Endothelial cell of umbilical vein (primary cell): ENCODE results near the gene AKAP8L.

Experiments
- EZH2 ChIP-seq: IDR thresholded peaks from 2 replicates; pipeline ENCODE4 v1.6.1; 2012; ENCODE audit warnings: borderline replicate concordance, low read depth, mild to moderate bottlenecking, moderate library complexity, low read length, inconsistent platforms; ENCODE audit not compliant: severe bottlenecking
- FOS ChIP-seq: IDR thresholded peaks from 2 replicates; pipeline ENCODE4 v1.6.1; 2011; ENCODE audit warnings: mild to moderate bottlenecking, low read length, moderate library complexity, borderline replicate concordance; ENCODE audit not compliant: insufficient read depth
- GATA2 ChIP-seq: IDR thresholded peaks from 2 replicates; pipeline ENCODE4 v1.7.0; 2011; ENCODE audit warnings: low read depth, mild to moderate bottlenecking, moderate library complexity, mixed read lengths, low read length; ENCODE audit not compliant: insufficient read length, insufficient read depth
- JUN ChIP-seq: IDR thresholded peaks from 2 replicates; pipeline ENCODE4 v1.6.1; 2011; ENCODE audit warnings: borderline replicate concordance, low read depth; ENCODE audit not compliant: insufficient read length, insufficient read depth
- MAX ChIP-seq: IDR thresholded peaks from 2 replicates; pipeline ENCODE4 v1.6.1; 2011; ENCODE audit not compliant: insufficient read depth, insufficient read length
- MYC ChIP-seq: IDR thresholded peaks from one replicate; pipeline ENCODE4 v1.6.1; 2011; ENCODE audit warnings: mild to moderate bottlenecking, low read depth, low read length
- POLR2A ChIP-seq: IDR thresholded peaks from 2 replicates; pipeline ENCODE4 v1.6.1; 2012; ENCODE audit warnings: low read depth, mild to moderate bottlenecking, control low read depth, low read length
- POLR2AphosphoS5 ChIP-seq: IDR thresholded peaks from 2 replicates; pipeline ENCODE4 v1.6.1; 2012; ENCODE audit warnings: low read depth, mild to moderate bottlenecking, control low read depth, low read length, moderate library complexity; ENCODE audit not compliant: insufficient read depth
- TF ChIP-seq, protein P1 (sequence below), 2 donors: IDR thresholded peaks; 1 replicate in 1 of 2; 2 replicates in 1 of 2; pipeline ENCODE4 v1.5.1; 2011; ENCODE audit warnings: low read length in 2 of 2, mild to moderate bottlenecking in 2 of 2, moderate library complexity in 2 of 2, control low read depth in 1 of 2, inconsistent platforms in 1 of 2, low read depth in 1 of 2; ENCODE audit not compliant: insufficient read depth in 1 of 2; ENCODE audit errors: extremely low read depth in 1 of 2

GRCh38 chr19:15419413-15420025, 731 bp upstream of the AKAP8L start:
- TF ChIP-seq POLR2A (no peak), EZH2 (no peak), JUN (no peak), POLR2AphosphoS5 (no peak), MYC (no peak), MAX (no peak), FOS (no peak), GATA2 (no peak)
- TF ChIP-seq, protein P1, sequence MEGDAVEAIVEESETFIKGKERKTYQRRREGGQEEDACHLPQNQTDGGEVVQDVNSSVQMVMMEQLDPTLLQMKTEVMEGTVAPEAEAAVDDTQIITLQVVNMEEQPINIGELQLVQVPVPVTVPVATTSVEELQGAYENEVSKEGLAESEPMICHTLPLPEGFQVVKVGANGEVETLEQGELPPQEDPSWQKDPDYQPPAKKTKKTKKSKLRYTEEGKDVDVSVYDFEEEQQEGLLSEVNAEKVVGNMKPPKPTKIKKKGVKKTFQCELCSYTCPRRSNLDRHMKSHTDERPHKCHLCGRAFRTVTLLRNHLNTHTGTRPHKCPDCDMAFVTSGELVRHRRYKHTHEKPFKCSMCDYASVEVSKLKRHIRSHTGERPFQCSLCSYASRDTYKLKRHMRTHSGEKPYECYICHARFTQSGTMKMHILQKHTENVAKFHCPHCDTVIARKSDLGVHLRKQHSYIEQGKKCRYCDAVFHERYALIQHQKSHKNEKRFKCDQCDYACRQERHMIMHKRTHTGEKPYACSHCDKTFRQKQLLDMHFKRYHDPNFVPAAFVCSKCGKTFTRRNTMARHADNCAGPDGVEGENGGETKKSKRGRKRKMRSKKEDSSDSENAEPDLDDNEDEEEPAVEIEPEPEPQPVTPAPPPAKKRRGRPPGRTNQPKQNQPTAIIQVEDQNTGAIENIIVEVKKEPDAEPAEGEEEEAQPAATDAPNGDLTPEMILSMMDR (IDR thresholded peaks at IDR 0.05; ENCODE audit: extremely low read depth in 1 of 2, insufficient read depth in 1 of 2, low read depth in 1 of 2, low read length in 2 of 2): no peak
